T-cell (primary cell): ENCODE data around the gene PLXNA3. TPM values are rescaled to one million over a fixed set of nuclear protein-coding genes. Genes with fewer than 3 reads are reported as not detected.
A peak's percentile ranks its signal among the peaks of the same experiment; 100 is the strongest.

Source experiments
- ATAC-seq, 4 experiments: fragments of 200-7000 bp in 3 of 4; fragments of 150-1000 bp in 1 of 4; cut with Tn5 transposase; replicated peaks in 1 of 4; 1 replicate in 3 of 4; 2 replicates in 1 of 4; pipeline ENCODE4 v1.10.0; 2021; ENCODE audit warnings: moderate library complexity in 3 of 4, mild to moderate bottlenecking in 2 of 4, moderate number of reproducible peaks in 1 of 4
- CTCF ChIA-PET, 2 donors: fragments of 300-600 bp; sonication (Branson Sonifier 250); formaldehyde crosslinking; loops; one replicate each; lab custom pipeline; 2022; ENCODE audit warnings: antibody characterized with exemption in 2 of 2; lab: Charles Lee
- POLR2A ChIA-PET, 2 donors: fragments of 300-600 bp; sonication (Branson Sonifier 250); formaldehyde crosslinking; loops; one replicate each; lab custom pipeline; 2022; ENCODE audit warnings: antibody characterized with exemption in 2 of 2; lab: Charles Lee
- DNase-seq, 35 experiments: peaks; one replicate each; pipeline versions ENCODE4 v3.0.0 to v3.0.0-alpha.2; 2013 to 2023
- H3K27ac ChIP-seq: one replicate; pipeline ENCODE4 v1.5.1; 2013; ENCODE audit warnings: low read length
- H3K27me3 ChIP-seq, 2 experiments: replicated peaks in 1 of 2; 1 replicate in 1 of 2; 2 replicates in 1 of 2; pipeline versions ENCODE4 v1.6.1 to v1.7.0; 2013; ENCODE audit warnings: low read length in 1 of 2, mixed read lengths in 1 of 2; ENCODE audit not compliant: control insufficient read depth in 2 of 2, insufficient read depth in 2 of 2; ENCODE audit errors: extremely low read depth in 1 of 2
- H3K36me3 ChIP-seq, 2 donors: 1 replicate in 1 of 2; 2 replicates in 1 of 2; pipeline versions ENCODE4 v1.6.1 to v1.7.0; 2013; ENCODE audit warnings: low read length in 1 of 2; ENCODE audit not compliant: control insufficient read depth in 2 of 2, insufficient read depth in 1 of 2; ENCODE audit errors: extremely low read depth in 1 of 2
- H3K4me1 ChIP-seq, 2 experiments: 1 replicate in 1 of 2; 2 replicates in 1 of 2; pipeline versions ENCODE4 v1.6.1 to v1.7.0; 2013; ENCODE audit warnings: low read length in 2 of 2, mixed read lengths in 1 of 2; ENCODE audit not compliant: insufficient read depth in 2 of 2, control insufficient read depth in 1 of 2; ENCODE audit errors: extremely low read depth in 1 of 2
- H3K4me3 ChIP-seq, 2 donors: 1 replicate in 1 of 2; 2 replicates in 1 of 2; pipeline versions ENCODE4 v1.5.1 to v1.7.0; 2013; ENCODE audit warnings: mild to moderate bottlenecking in 2 of 2, low read length in 1 of 2, moderate library complexity in 1 of 2; ENCODE audit not compliant: control insufficient read depth in 1 of 2; ENCODE audit errors: extremely low read depth in 1 of 2
- H3K9me3 ChIP-seq: 2 replicates; pipeline ENCODE4 v1.7.0; 2013
- H3K27ac Mint-ChIP-seq, 2 donors: one replicate each; pipeline ENCODE4 v1.8.0; 2020 to 2021; ENCODE audit warnings: mild to moderate bottlenecking in 2 of 2, mixed read lengths in 2 of 2
- H3K27me3 Mint-ChIP-seq, 2 donors: one replicate each; pipeline ENCODE4 v1.8.0; 2021 to 2022; ENCODE audit warnings: mixed read lengths in 2 of 2
- H3K36me3 Mint-ChIP-seq: one replicate; pipeline ENCODE4 v1.8.0; 2021; ENCODE audit warnings: mixed read lengths
- H3K4me1 Mint-ChIP-seq, 3 donors: one replicate each; pipeline ENCODE4 v1.8.0; 2020 to 2022; ENCODE audit warnings: mixed read lengths in 3 of 3, mild to moderate bottlenecking in 1 of 3
- H3K4me3 Mint-ChIP-seq, 3 donors: one replicate each; pipeline ENCODE4 v1.8.0; 2020 to 2022; ENCODE audit warnings: mild to moderate bottlenecking in 3 of 3, mixed read lengths in 3 of 3, moderate library complexity in 3 of 3
- H3K9me3 Mint-ChIP-seq, 3 donors: one replicate each; pipeline ENCODE4 v1.8.0; 2020 to 2022; ENCODE audit warnings: mixed read lengths in 3 of 3
- WGBS: methylation state at CpG from one replicate; pipeline ENCODE4 v1.1.5; 2013; ENCODE audit warnings: missing lambda C conversion rate; ENCODE audit not compliant: insufficient coverage; 5-methylcytosine and 5-hydroxymethylcytosine counted together
- total RNA-seq, 35 experiments: library from RNA in 6 of 35; stranded (reverse) in 6 of 35; fragments of 120-200 nt in 1 of 35; gene quantifications; one replicate each; pipeline versions ENCODE4 v1.2.1 to v1.2.4 and lab custom pipeline; 2013 to 2026

The PLXNA3 gene
- total RNA-seq, 5 donors from 2014 or later (not counting 1 experiment from before 2014, with no cell fraction given) = 48.1 to 87.0 (median 72.9) TPM

DNA sequence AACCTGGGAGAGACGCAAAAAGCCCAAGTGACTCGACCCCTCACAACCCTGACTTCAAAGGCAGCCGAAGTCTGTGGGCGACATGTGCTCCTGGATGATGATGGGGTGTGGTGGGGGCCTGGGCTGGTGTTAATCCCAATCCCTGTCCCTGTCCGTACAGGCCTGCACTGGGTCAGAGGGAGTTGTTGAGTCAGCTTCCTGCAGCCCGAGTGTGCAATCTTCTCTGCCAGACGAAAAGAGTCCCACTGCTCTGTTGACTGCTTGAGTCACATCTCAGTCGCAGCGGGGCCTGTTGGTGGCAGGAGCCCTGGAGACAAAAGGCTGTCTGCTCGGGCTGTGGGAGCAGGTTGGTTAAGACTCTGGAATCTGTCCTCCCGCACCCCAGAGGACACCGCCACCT is 47.7 kb downstream of the PLXNA3 start:
- H3K27ac ChIP-seq = no peak overlapping the region
- 94% methylated on average over 7 of the region's 12 CpGs for WGBS

DNA sequence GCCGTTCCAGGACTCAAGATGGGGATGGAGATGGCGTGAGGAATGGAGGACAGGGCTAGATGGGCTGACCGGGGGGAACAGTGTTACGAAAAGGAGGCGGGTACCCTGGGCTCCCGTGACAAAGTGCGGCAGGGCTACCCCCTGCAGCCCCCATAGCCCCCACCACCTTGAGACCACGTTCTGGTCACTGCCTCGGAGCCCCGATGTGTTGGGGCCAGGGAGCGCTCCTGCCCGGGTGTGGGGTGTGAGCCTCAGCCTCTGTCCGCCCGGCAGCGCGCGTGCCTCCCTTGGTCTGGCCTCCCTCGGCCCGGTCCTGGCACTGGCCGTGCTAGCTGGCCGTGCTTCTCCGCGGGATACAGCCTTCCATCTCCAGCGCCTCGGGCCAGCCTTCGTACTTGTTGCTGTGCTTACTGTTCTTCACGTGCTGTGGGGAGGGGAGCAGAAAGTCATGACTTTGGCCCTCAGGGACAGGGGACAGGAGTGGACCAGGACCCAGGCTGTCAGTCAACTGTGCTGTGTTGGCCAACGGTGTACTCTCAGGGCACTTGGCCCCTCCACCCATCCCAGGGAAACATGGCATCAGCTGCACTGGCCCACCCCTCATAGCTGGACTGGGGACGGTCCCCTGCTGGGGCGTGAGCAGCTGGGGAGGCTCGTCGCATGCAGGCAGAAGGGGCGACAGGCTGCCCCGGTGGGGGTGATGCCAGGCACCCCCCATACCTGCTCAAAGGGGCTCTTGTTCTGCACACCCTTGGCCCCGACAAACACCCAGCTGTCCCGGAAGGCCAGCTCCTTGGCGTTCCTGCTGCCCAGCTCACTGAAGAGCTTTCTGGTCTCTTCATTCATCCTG is 48.6 kb downstream of the PLXNA3 start:
- ATAC-seq = no peak
- Histone ChIP-seq H3K27me3 (no peaks in the 10 kb centered on the region), H3K27ac (no peak overlapping the region), H3K36me3 (peaks cover 4 to 27% of the 10 kb centered on the region in 2 donors), H3K4me1 (peaks cover 0 to 9% of the 10 kb centered on the region in 2 experiments), H3K4me3 (no peak overlapping the region), H3K9me3 (no peaks in the 10 kb centered on the region)
- CTCF ChIA-PET = no interaction called here
- H3K4me1 Mint-ChIP-seq = peaks cover 9 to 12% (median 12%) of the 10 kb centered on the region in 3 donors
- no peak overlapping the region for H3K4me3 Mint-ChIP-seq
- H3K27me3 Mint-ChIP-seq = peaks cover 0 to 3% of the 10 kb centered on the region in 2 donors
- peaks cover 16% of the 10 kb centered on the region for H3K36me3 Mint-ChIP-seq
- POLR2A ChIA-PET = no interaction called here
- 95% methylated on average over 11 of the region's 37 CpGs for WGBS
- no peak overlapping the region for H3K27ac Mint-ChIP-seq
- peaks cover 0 to 2% (median 0%) of the 10 kb centered on the region in 3 donors for H3K9me3 Mint-ChIP-seq
- DNase-seq = no peak

More for the DNA sequence above, 47.7 kb downstream of the PLXNA3 start:
- Mint-ChIP-seq H3K36me3 (peaks cover 16% of the 10 kb centered on the region), H3K4me3 (no peak overlapping the region), H3K9me3 (peaks cover 0 to 2% (median 0%) of the 10 kb centered on the region in 3 donors), H3K4me1 (peaks cover under 1 to 2% (median 2%) of the 10 kb centered on the region in 3 donors), H3K27ac (peak overlapping the region in 1 of 2 donors; percentile 16), H3K27me3 (peaks cover 0 to 3% of the 10 kb centered on the region in 2 donors)
- no peak overlapping the region for H3K4me3 ChIP-seq
- H3K9me3 ChIP-seq = no peaks in the 10 kb centered on the region
- DNase-seq (no peak), ATAC-seq (no peak)
- POLR2A ChIA-PET = no interaction called here
- H3K36me3 ChIP-seq = peaks cover 4 to 27% of the 10 kb centered on the region in 2 donors
- H3K27me3 ChIP-seq = no peaks in the 10 kb centered on the region
- no peaks in the 10 kb centered on the region for H3K4me1 ChIP-seq
- CTCF ChIA-PET = no interaction called here

DNA sequence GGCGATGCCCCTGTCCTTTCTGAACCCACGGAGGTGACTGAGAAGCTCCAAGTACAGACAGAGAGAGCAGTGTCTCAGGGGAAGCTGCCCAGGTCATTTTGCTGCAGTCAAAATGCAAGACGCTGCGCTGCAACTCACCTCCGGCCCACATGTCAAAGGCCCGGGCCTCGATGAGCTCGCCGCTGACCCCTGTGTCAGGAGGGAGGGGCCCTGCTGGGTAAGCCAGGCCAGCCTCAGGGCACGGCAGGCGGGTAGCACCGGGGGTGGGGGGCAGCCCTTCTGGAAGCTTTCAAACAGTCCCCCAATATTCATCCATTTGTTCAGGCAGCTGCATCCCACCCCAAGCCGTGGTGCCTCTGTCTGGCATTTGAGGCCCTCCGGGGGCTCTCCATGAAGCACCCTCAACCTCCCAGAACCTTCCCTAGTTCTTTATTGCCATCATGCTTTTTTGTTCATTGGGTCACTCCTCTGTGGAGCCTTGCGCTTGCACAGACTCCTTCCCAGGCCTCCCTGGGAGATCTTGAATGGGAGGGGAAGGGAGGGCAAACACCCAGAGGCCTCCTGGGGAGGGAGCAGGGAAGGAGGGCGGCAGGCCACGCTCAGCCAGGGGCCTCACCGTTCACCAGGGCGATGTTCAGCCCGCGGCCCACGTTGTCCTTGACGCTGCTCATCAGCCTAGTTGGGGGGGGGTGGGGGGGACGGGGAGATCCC is 49.7 kb downstream of the PLXNA3 start:
- no peak overlapping the region for H3K4me3 Mint-ChIP-seq
- no peak overlapping the region for H3K4me3 ChIP-seq
- H3K4me1 ChIP-seq = peaks cover 0 to 18% of the 10 kb centered on the region in 2 experiments
- H3K36me3 Mint-ChIP-seq = peaks cover 16% of the 10 kb centered on the region
- ChIA-PET CTCF (no interaction called here), POLR2A (interaction anchor here in 1 of 2 donors (0.7 kb wide), 1 partner anchor 291 kb away, joined by 4 read pairs; no protein-coding TSS in a partner anchor)
- no peaks in the 10 kb centered on the region for H3K27me3 ChIP-seq
- peaks cover 13 to 17% (median 15%) of the 10 kb centered on the region in 3 donors for H3K4me1 Mint-ChIP-seq
- H3K9me3 Mint-ChIP-seq = peaks cover 0 to 2% (median 0%) of the 10 kb centered on the region in 3 donors
- ATAC-seq (no peak), DNase-seq (no peak)
- peaks cover 0 to 3% of the 10 kb centered on the region in 2 donors for H3K27me3 Mint-ChIP-seq
- WGBS = 84% methylated on average over 6 of the region's 24 CpGs
- H3K27ac Mint-ChIP-seq = no peak overlapping the region
- H3K36me3 ChIP-seq = peaks cover 4 to 27% of the 10 kb centered on the region in 2 donors
- H3K9me3 ChIP-seq = no peaks in the 10 kb centered on the region
- H3K27ac ChIP-seq = no peak overlapping the region

DNA sequence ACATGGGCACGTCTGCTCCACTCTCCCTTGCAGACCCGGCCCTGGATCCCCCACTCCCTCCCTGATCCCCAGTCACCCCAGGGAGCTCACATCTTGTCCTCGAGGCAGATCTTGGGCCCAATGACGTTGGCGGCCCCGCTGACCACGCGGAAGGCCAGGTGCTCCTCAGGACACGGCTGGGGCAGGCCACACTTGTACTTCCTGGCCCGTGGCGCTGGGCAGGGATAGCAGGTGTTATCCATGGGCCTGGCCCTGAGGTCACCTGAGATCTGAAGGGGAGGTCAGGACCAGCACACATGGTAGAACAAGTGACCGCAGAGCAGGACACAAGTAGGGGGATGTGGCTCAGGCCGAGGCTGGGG is 50.3 kb downstream of the PLXNA3 start:
- Mint-ChIP-seq H3K36me3 (peaks cover 16% of the 10 kb centered on the region), H3K27me3 (peaks cover 0 to 3% of the 10 kb centered on the region in 2 donors), H3K4me3 (no peak overlapping the region), H3K9me3 (peaks cover 0 to 2% (median 0%) of the 10 kb centered on the region in 3 donors), H3K4me1 (peaks cover 15 to 17% (median 16%) of the 10 kb centered on the region in 3 donors), H3K27ac (no peak overlapping the region)
- CTCF ChIA-PET = no interaction called here
- Histone ChIP-seq H3K4me3 (no peak overlapping the region), H3K36me3 (peaks cover 4 to 27% of the 10 kb centered on the region in 2 donors), H3K9me3 (no peaks in the 10 kb centered on the region), H3K27ac (no peak overlapping the region), H3K4me1 (peaks cover 0 to 21% of the 10 kb centered on the region in 2 experiments), H3K27me3 (no peaks in the 10 kb centered on the region)
- ATAC-seq = no peak
- no peak for DNase-seq
- POLR2A ChIA-PET = no interaction called here
- 97% methylated on average over 7 of the region's 13 CpGs for WGBS

DNA sequence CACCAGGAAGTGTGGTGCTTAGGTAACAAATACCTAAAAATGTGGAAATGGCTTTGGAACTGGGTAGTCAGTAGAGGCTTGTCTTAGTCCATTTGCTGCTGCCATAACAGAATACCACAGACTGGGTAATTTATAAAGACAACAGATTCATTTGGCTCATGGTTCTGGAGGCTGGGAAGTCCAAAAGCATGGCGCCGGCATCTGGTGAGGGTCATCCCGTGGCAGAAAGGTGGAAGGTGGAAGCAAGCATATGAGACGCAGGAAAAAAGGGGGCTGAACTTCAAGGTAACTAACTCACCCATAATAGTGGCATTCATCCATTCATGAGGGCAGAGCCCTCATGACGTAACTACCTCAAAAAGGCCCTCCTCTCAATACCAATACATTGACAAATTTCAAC is 51.4 kb downstream of the PLXNA3 start:
- ChIA-PET CTCF (no interaction called here), POLR2A (no interaction called here)
- peaks cover 19% of the 10 kb centered on the region for H3K36me3 Mint-ChIP-seq
- no peak overlapping the region for H3K4me3 Mint-ChIP-seq
- H3K9me3 Mint-ChIP-seq = peaks cover 0 to 2% (median 0%) of the 10 kb centered on the region in 3 donors
- DNase-seq = no peak
- peaks cover 22 to 24% (median 23%) of the 10 kb centered on the region in 3 donors for H3K4me1 Mint-ChIP-seq
- H3K27ac Mint-ChIP-seq = no peak overlapping the region
- Histone ChIP-seq H3K4me1 (peaks cover 0 to 26% of the 10 kb centered on the region in 2 experiments), H3K27me3 (no peaks in the 10 kb centered on the region), H3K36me3 (peaks cover 4 to 27% of the 10 kb centered on the region in 2 donors), H3K9me3 (no peaks in the 10 kb centered on the region), H3K4me3 (no peak overlapping the region), H3K27ac (no peak overlapping the region)
- peaks cover 0 to 9% of the 10 kb centered on the region in 2 donors for H3K27me3 Mint-ChIP-seq
- WGBS = no CpG with 5 or more reads among the region's 5 CpGs
- no peak for ATAC-seq

DNA sequence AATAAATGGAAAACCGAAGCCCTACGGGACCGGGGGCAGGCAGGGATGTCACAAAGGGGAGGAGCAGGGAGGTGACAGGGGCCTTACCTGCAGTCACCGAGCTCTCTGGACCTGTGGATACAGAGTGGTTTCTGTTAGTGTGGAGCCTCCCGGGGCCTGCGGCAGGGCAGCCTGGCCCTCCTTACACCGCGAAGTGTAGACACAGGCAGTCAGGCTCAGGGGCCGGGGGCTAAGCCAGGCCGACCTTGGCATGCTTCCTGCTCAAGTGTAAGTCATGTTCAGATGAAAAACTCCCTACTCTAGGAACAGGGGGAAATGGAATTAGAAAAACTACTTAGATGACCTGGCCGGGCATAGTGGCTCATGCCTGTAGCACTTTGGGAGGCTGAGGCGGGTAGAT is 53.7 kb downstream of the PLXNA3 start:
- Mint-ChIP-seq H3K9me3 (peaks cover 0 to 2% (median 0%) of the 10 kb centered on the region in 3 donors), H3K36me3 (peaks cover 16% of the 10 kb centered on the region), H3K27ac (peak overlapping the region; percentile 82 to 87), H3K4me1 (peaks cover 33 to 36% (median 33%) of the 10 kb centered on the region in 3 donors), H3K4me3 (peak overlapping the region in 1 of 3 donors; percentile 56), H3K27me3 (peaks cover 0 to 9% of the 10 kb centered on the region in 2 donors)
- POLR2A ChIA-PET = no interaction called here
- no peaks in the 10 kb centered on the region for H3K9me3 ChIP-seq
- H3K36me3 ChIP-seq = peaks cover 4 to 15% of the 10 kb centered on the region in 2 donors
- peaks cover 0 to 39% of the 10 kb centered on the region in 2 experiments for H3K4me1 ChIP-seq
- DNase-seq (no peak), ATAC-seq (no peak)
- peak overlapping the region; percentile 71 for H3K27ac ChIP-seq
- H3K27me3 ChIP-seq = no peaks in the 10 kb centered on the region
- WGBS = 40% methylated on average over 1 of the region's 12 CpGs
- H3K4me3 ChIP-seq = no peak overlapping the region
- CTCF ChIA-PET = no interaction called here
